MCF 10A (cell line): ENCODE results near the gene ORM2. TPM values are rescaled to one million over a fixed set of nuclear protein-coding genes. Genes with fewer than 3 reads are reported as not detected.

Source experiments
- BruUV-seq: library from RNA; stranded (reverse); fragments of 400-500 nt; replicated peaks from 2 replicates; lab custom pipeline; 2021; lab: Mats Ljungman, UMichigan
- CTCF ChIA-PET: fragments of 300-600 bp; sonication (Branson Sonifier 250); formaldehyde crosslinking; extraction: SDS; loops from one replicate; lab custom pipeline; 2021; ENCODE audit warnings: antibody characterized with exemption, inconsistent platforms; lab: Yijun Ruan, JAX
- POLR2A ChIA-PET: fragments of 300-600, 350-650 bp; sonication (Branson Sonifier 250); formaldehyde crosslinking; extraction: SDS; loops from one replicate; lab custom pipeline; 2020; ENCODE audit warnings: antibody characterized with exemption, inconsistent platforms; lab: Yijun Ruan, JAX
- DNase-seq: peaks from one replicate; pipeline ENCODE4 v3.0.0-alpha.2; 2018; ENCODE audit not compliant: unreplicated experiment
- H3K27ac Mint-ChIP-seq: one replicate; pipeline ENCODE4 v1.8.0; 2022; ENCODE audit warnings: mild to moderate bottlenecking, low read depth, mixed read lengths; ENCODE audit not compliant: unreplicated experiment
- H3K27me3 Mint-ChIP-seq: one replicate; pipeline ENCODE4 v1.8.0; 2022; ENCODE audit warnings: mixed read lengths; ENCODE audit not compliant: insufficient read depth, unreplicated experiment
- H3K36me3 Mint-ChIP-seq: one replicate; pipeline ENCODE4 v1.8.0; 2022; ENCODE audit warnings: mild to moderate bottlenecking, moderate library complexity, mixed read lengths; ENCODE audit not compliant: insufficient read depth, unreplicated experiment
- H3K4me1 Mint-ChIP-seq: one replicate; pipeline ENCODE4 v1.8.0; 2022; ENCODE audit warnings: mixed read lengths; ENCODE audit not compliant: insufficient read depth, unreplicated experiment
- H3K4me3 Mint-ChIP-seq: one replicate; pipeline ENCODE4 v1.8.0; 2022; ENCODE audit warnings: mild to moderate bottlenecking, moderate library complexity, mixed read lengths; ENCODE audit not compliant: unreplicated experiment
- H3K9me3 Mint-ChIP-seq: one replicate; pipeline ENCODE4 v1.8.0; 2022; ENCODE audit warnings: mixed read lengths; ENCODE audit not compliant: unreplicated experiment
- CTCF ChIP-seq: fragments of 200-600 bp; IDR thresholded peaks from one replicate; pipeline ENCODE4 v1.8.0; 2022; ENCODE audit warnings: antibody characterized with exemption, mild to moderate bottlenecking; ENCODE audit not compliant: unreplicated experiment
- intact Hi-C: fragments of 100-400 bp; cut with micrococcal nuclease; formaldehyde crosslinking; loops from 2 replicates; pipeline ENCODE4 v1.14.1; 2022
- total RNA-seq: library from RNA; stranded (reverse); gene quantifications from 2 replicates; pipeline ENCODE4 v1.2.3, GENCODE V29; 2022

Gene ORM2
- total RNA-seq, 1 experiment from 2014 or later: not detected

- TF ChIP-seq CTCF: no peak
- DNase-seq: peak; percentile 82
- POLR2A ChIA-PET: interaction anchor here (0.6 to 1.4 kb wide), 5 partner anchors 13 to 1872 kb away, joined by 3 to 5 read pairs (median 3); partner anchors contain the start of gene AKNA
- CTCF ChIA-PET: no interaction called here
- peaks cover 9% of the 10 kb centered on the region for H3K4me1 Mint-ChIP-seq
- H3K36me3 Mint-ChIP-seq: no peaks in the 10 kb centered on the region
- no peaks in the 10 kb centered on the region for H3K9me3 Mint-ChIP-seq
- peak overlapping the region; percentile 57 for H3K27ac Mint-ChIP-seq
- intact Hi-C loops: no loop called here
- H3K4me3 Mint-ChIP-seq: no peak overlapping the region
- no TSS peak for BruUV-seq
- H3K27me3 Mint-ChIP-seq: no peaks in the 10 kb centered on the region
Observed at GRCh38 chr9:114371973-114372917, 42.6 kb downstream of the ORM2 start.

- no TSS peak for BruUV-seq
- ChIA-PET CTCF (no interaction called here), POLR2A (interaction anchor here (0.7 kb wide), 1 partner anchor 8 kb away, joined by 3 read pairs; no protein-coding TSS in a partner anchor)
Observed at GRCh38 chr9:114372921-114373448, 43.3 kb downstream of the ORM2 start.

GRCh38 chr9:114373960-114374730 is 44.5 kb downstream of the ORM2 start:
- BruUV-seq: no TSS peak
- POLR2A ChIA-PET: no interaction called here
- H3K36me3 Mint-ChIP-seq: peaks cover 5% of the 10 kb centered on the region

More at GRCh38 chr9:114372921-114373448, 43.3 kb downstream of the ORM2 start:
- Mint-ChIP-seq H3K4me1 (peaks cover 9% of the 10 kb centered on the region), H3K9me3 (no peaks in the 10 kb centered on the region), H3K4me3 (no peak overlapping the region), H3K36me3 (peaks cover 5% of the 10 kb centered on the region), H3K27me3 (no peaks in the 10 kb centered on the region), H3K27ac (no peak overlapping the region)
- intact Hi-C loops: no loop called here
- no peak for TF ChIP-seq CTCF
- no peak for DNase-seq

More at GRCh38 chr9:114373960-114374730, 44.5 kb downstream of the ORM2 start:
- no peak for DNase-seq
- intact Hi-C loops: no loop called here
- CTCF ChIA-PET: no interaction called here
- Mint-ChIP-seq H3K27ac (no peak overlapping the region), H3K27me3 (no peaks in the 10 kb centered on the region), H3K4me1 (peaks cover 9% of the 10 kb centered on the region), H3K9me3 (no peaks in the 10 kb centered on the region), H3K4me3 (no peak overlapping the region)
- TF ChIP-seq CTCF: no peak
